ENCODE data around the gene RHOC. TPM values are rescaled to one million over a fixed set of nuclear protein-coding genes. Genes with fewer than 3 reads are reported as not detected.
A peak's percentile ranks its signal among the peaks of the same experiment; 100 is the strongest.

RHOC gene
- total RNA-seq, 4 donors from 2014 or later: 222 to 374 (median 324) TPM

DNA sequence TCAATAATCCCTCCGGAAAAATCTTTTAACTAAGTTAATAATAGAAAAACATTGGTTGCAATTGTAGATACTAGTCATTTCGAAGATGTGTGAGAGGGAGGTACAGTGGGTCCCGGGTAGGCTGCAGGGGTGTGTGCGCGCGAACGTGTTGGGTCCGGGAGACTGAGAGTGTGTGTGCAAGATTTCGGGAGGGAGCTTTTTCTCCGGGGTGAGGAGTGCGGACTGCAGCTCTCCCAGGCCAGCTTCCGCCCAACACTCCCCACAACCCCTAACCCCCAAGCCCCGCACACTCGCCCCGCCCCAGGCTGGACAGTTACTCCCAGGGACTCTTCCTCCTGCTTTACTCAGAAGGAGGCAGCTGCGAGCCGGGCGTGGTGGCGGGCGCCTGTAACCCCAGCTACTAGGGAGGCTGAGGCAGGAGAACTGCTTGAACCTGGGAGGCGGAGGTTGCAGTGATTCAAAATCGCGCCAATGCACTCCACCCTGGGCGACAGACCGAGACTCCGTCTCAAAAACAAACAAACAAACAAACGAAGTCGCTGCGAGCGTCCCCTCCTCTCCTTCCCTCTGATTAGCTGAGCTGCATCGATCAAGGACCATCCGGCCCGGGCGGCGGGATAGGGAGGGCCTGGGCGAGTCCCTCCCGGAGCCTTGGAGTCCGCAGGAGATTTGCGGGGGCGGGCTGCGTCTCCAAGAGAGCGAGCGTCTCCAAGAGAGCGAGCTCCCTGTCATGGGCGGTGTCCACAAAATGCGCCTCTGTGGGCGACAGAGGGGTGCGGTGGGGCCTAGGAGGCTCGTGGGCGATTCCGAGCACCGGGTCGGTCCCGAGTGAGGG lies 36.5 kb upstream of the RHOC start:
- H3K27me3 ChIP-seq: peaks cover 0 to 49% (median 18%) of the 10 kb centered on the region in 4 donors
- WGBS: 18% methylated on average over 22 of the region's 54 CpGs
- DNase-seq (ENCODE audit: extremely low spot score): no peak
- H3K27ac ChIP-seq (replicated peaks in 1 of 4): no peak overlapping the region
- TF ChIP-seq EP300 (IDR thresholded peaks at IDR 0.05) (no peak), POLR2AphosphoS5 (IDR thresholded peaks at IDR 0.05) (no peak), POLR2A (IDR thresholded peaks at IDR 0.05; ENCODE audit: low read depth) (no peak)
- TF ChIP-seq, protein P1, sequence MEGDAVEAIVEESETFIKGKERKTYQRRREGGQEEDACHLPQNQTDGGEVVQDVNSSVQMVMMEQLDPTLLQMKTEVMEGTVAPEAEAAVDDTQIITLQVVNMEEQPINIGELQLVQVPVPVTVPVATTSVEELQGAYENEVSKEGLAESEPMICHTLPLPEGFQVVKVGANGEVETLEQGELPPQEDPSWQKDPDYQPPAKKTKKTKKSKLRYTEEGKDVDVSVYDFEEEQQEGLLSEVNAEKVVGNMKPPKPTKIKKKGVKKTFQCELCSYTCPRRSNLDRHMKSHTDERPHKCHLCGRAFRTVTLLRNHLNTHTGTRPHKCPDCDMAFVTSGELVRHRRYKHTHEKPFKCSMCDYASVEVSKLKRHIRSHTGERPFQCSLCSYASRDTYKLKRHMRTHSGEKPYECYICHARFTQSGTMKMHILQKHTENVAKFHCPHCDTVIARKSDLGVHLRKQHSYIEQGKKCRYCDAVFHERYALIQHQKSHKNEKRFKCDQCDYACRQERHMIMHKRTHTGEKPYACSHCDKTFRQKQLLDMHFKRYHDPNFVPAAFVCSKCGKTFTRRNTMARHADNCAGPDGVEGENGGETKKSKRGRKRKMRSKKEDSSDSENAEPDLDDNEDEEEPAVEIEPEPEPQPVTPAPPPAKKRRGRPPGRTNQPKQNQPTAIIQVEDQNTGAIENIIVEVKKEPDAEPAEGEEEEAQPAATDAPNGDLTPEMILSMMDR (IDR thresholded peaks at IDR 0.05): no peak
- no peaks in the 10 kb centered on the region for H3K36me3 ChIP-seq
- intact Hi-C loops (cut with DNase I): no loop called here
- H3K9me3 ChIP-seq: peaks cover 0 to 6% (median 0%) of the 10 kb centered on the region in 4 donors
- peak overlapping the region; percentile 38 to 49 (median 42) for H3K4me3 ChIP-seq
- peaks cover 9 to 16% (median 12%) of the 10 kb centered on the region in 4 donors for H3K4me1 ChIP-seq

DNA sequence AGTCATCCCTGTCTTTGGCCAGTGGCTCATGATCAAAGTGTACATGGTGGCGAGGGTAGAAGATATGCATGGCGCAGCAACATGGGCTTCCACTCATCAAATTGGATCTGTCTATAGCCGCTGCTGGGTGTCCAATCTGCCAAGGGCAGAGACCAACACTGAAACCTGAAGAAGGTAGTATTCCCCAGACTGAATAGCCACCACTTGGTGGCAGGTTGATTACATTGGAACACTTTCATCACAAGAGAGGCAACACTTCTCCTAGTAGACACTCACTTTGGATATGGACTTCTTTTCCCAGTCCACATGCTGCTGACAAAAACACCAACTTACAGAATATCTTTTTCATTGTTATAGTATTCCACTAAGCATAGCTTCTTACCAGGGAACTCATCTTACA lies 30.6 kb upstream of the RHOC start:
- no peak for TF ChIP-seq POLR2AphosphoS5 (IDR thresholded peaks at IDR 0.05)
- TF ChIP-seq, protein P1 (IDR thresholded peaks at IDR 0.05): no peak
- no peak for TF ChIP-seq EP300 (IDR thresholded peaks at IDR 0.05)
- TF ChIP-seq POLR2A (IDR thresholded peaks at IDR 0.05; ENCODE audit: low read depth): no peak
- Histone ChIP-seq H3K4me3 (no peak overlapping the region), H3K36me3 (no peaks in the 10 kb centered on the region), H3K9me3 (peaks cover 0 to 6% (median 0%) of the 10 kb centered on the region in 4 donors), H3K27ac (replicated peaks in 1 of 4) (no peak overlapping the region), H3K4me1 (no peaks in the 10 kb centered on the region), H3K27me3 (peaks cover 0 to 10% (median 0%) of the 10 kb centered on the region in 4 donors)
- intact Hi-C loops (cut with DNase I): no loop called here
- WGBS: 93% methylated on average over 3 of the region's 3 CpGs
- DNase-seq (ENCODE audit: extremely low spot score): no peak

DNA sequence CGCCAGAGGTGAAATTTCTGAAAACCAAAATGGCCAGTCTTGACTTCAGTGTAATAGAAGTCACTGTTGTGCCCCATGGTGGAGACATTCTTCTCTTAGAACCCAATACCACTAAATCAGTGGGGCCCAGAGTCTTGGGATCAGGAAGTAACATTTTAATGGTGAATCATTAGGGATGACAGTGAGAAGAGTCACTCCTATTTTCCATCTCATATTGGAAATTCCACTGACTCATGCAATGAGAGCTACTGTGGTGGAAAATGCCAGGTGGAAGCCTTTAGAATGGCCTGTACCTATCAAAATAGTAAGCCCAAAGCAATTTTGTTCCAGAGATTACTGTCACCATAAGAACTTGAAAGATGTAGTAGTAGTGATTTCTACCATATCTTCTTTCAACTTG lies 28.8 kb upstream of the RHOC start:
- Histone ChIP-seq H3K4me1 (no peaks in the 10 kb centered on the region), H3K9me3 (peaks cover 0 to 6% (median 0%) of the 10 kb centered on the region in 4 donors), H3K27ac (replicated peaks in 1 of 4) (no peak overlapping the region), H3K27me3 (no peaks in the 10 kb centered on the region), H3K36me3 (no peaks in the 10 kb centered on the region), H3K4me3 (no peak overlapping the region)
- TF ChIP-seq POLR2AphosphoS5 (IDR thresholded peaks at IDR 0.05) (no peak), POLR2A (IDR thresholded peaks at IDR 0.05; ENCODE audit: low read depth) (no peak), EP300 (IDR thresholded peaks at IDR 0.05) (no peak)
- TF ChIP-seq, protein P1 (IDR thresholded peaks at IDR 0.05): no peak
- intact Hi-C loops (cut with DNase I): no loop called here
- DNase-seq (ENCODE audit: extremely low spot score): no peak
- 92% methylated on average over 1 of the region's 1 CpG for WGBS

DNA sequence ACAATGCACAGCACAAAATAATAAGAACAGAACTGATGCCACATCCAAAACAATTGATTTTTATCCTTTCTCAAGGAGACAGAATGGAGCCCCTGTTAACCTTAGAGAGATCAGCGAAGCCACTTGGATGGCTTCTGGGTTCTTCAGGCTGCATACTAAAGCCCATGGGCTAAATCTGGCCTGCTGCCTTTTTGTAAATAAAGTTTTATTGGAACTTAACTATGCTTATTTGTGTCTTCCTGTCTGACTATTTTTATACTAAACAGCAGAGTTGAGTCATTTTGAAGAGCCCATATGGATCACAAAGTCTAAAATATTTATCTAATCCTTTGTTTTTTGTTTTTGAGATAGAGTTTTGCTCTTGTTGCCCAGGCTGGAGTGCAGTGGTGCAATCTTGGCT lies 24.5 kb upstream of the RHOC start:
- intact Hi-C loops (cut with DNase I): no loop called here
- no peak for TF ChIP-seq EP300 (IDR thresholded peaks at IDR 0.05)
- TF ChIP-seq, protein P1 (IDR thresholded peaks at IDR 0.05): no peak
- TF ChIP-seq POLR2A (IDR thresholded peaks at IDR 0.05; ENCODE audit: low read depth): no peak
- no peak for TF ChIP-seq POLR2AphosphoS5 (IDR thresholded peaks at IDR 0.05)
- Histone ChIP-seq H3K4me1 (no peaks in the 10 kb centered on the region), H3K36me3 (no peaks in the 10 kb centered on the region), H3K27ac (replicated peaks in 1 of 4) (no peak overlapping the region), H3K4me3 (no peak overlapping the region), H3K27me3 (no peaks in the 10 kb centered on the region), H3K9me3 (no peaks in the 10 kb centered on the region)
- 86% methylated on average over 1 of the region's 1 CpG for WGBS
- no peak for DNase-seq (ENCODE audit: extremely low spot score)
